Neural cell (in vitro differentiated cells): ENCODE data around the gene EML4. TPM values are rescaled to one million over a fixed set of nuclear protein-coding genes. Genes with fewer than 3 reads are reported as not detected.

Experiments used
- H2AFZ ChIP-seq: fragments of 200-600, 300-800 bp; sonication (generic), shearing (Covaris generic); 2 replicates; pipeline ENCODE4 v1.6.0; 2014; ENCODE audit warnings: low read depth, mild to moderate bottlenecking, antibody characterized with exemption, low read length, moderate library complexity
- H3F3A ChIP-seq: fragments of 200-600 bp; shearing (Covaris generic); 2 replicates; pipeline ENCODE4 v1.6.1; 2016; ENCODE audit warnings: mild to moderate bottlenecking, moderate library complexity, mixed read lengths, antibody characterized with exemption, low read length; ENCODE audit not compliant: insufficient read depth, poor library complexity, severe bottlenecking
- H3K27ac ChIP-seq: fragments of 200-600, 300-800 bp; sonication (generic), shearing (Covaris generic); 2 replicates; pipeline ENCODE4 v1.5.1; 2014; ENCODE audit warnings: mild to moderate bottlenecking, low read length, moderate library complexity
- H3K27me3 ChIP-seq: fragments of 300-800, 200-600 bp; sonication (generic), shearing (Covaris generic); 2 replicates; pipeline ENCODE4 v1.6.0; 2014; ENCODE audit warnings: mild to moderate bottlenecking, low read depth, low read length, moderate library complexity; ENCODE audit not compliant: insufficient read depth
- H3K36me3 ChIP-seq: fragments of 300-800, 200-600 bp; sonication (generic), shearing (Covaris generic); 2 replicates; pipeline ENCODE4 v1.5.1; 2014; ENCODE audit warnings: mild to moderate bottlenecking, antibody characterized with exemption, low read length, moderate library complexity; ENCODE audit not compliant: insufficient read depth
- H3K4me2 ChIP-seq: fragments of 300-800, 200-600 bp; sonication (generic), shearing (Covaris generic); 2 replicates; pipeline ENCODE4 v1.6.0; 2014; ENCODE audit warnings: mild to moderate bottlenecking, low read length
- H3K4me3 ChIP-seq: fragments of 300-800, 200-600 bp; sonication (generic), shearing (Covaris generic); 2 replicates; pipeline ENCODE4 v1.5.1; 2014; ENCODE audit warnings: mild to moderate bottlenecking, low read length, moderate library complexity
- H3K79me2 ChIP-seq: fragments of 200-600 bp; shearing (Covaris generic); replicated peaks from 2 replicates; pipeline ENCODE4 v1.6.0; 2014; ENCODE audit warnings: mild to moderate bottlenecking, low read length, moderate library complexity; ENCODE audit not compliant: insufficient read depth
- H3K9ac ChIP-seq: fragments of 300-800, 200-600 bp; sonication (generic), shearing (Covaris generic); 2 replicates; pipeline ENCODE4 v1.6.1; 2016; ENCODE audit warnings: mild to moderate bottlenecking, low read length, mixed read lengths
- H3K9me2 ChIP-seq: fragments of 200-600 bp; shearing (Covaris generic); 2 replicates; pipeline ENCODE4 v1.6.1; 2016; ENCODE audit warnings: mild to moderate bottlenecking, low read length, mixed read lengths; ENCODE audit not compliant: insufficient read depth
- H3K9me3 ChIP-seq: fragments of 200-600, 300-800 bp; sonication (generic), shearing (Covaris generic); 2 replicates; pipeline ENCODE4 v1.6.1; 2016; ENCODE audit warnings: mild to moderate bottlenecking, mixed run types, low read length, moderate library complexity, mixed read lengths
- H4K20me1 ChIP-seq: fragments of 200-600 bp; shearing (Covaris generic); 2 replicates; pipeline ENCODE4 v1.6.1; 2016; ENCODE audit warnings: mild to moderate bottlenecking, mixed run types; ENCODE audit not compliant: insufficient read depth
- CTCF ChIP-seq: fragments of 450-650 bp; IDR thresholded peaks from 2 replicates; pipeline ENCODE4 v1.5.1; 2014; ENCODE audit warnings: antibody characterized with exemption, mild to moderate bottlenecking, moderate library complexity; ENCODE audit not compliant: poor library complexity, severe bottlenecking
- EP300 ChIP-seq: fragments of 450-650 bp; conservative IDR thresholded peaks from 2 replicates; pipeline ENCODE4 v1.6.1; 2014; ENCODE audit warnings: antibody characterized with exemption, mild to moderate bottlenecking, moderate library complexity; ENCODE audit not compliant: poor library complexity, severe bottlenecking
- EZH2 ChIP-seq: fragments of 200-600, 300-800 bp; shearing (Covaris generic), sonication (generic); IDR thresholded peaks from 2 replicates; pipeline ENCODE4 v1.6.1; 2014; ENCODE audit warnings: antibody characterized with exemption, low read length, borderline replicate concordance, mild to moderate bottlenecking; ENCODE audit not compliant: insufficient read depth, poor library complexity, severe bottlenecking
- MXI1 ChIP-seq: fragments of 450-650 bp; conservative IDR thresholded peaks from 2 replicates; pipeline ENCODE4 v1.6.1; 2014; ENCODE audit warnings: antibody characterized with exemption, mild to moderate bottlenecking; ENCODE audit not compliant: poor library complexity, severe bottlenecking
- POLR2AphosphoS5 ChIP-seq: IDR thresholded peaks from 2 replicates; pipeline ENCODE4 v1.6.1; 2012
- RAD21 ChIP-seq: fragments of 450-650 bp; conservative IDR thresholded peaks from 2 replicates; pipeline ENCODE4 v1.6.1; 2014; ENCODE audit warnings: antibody characterized with exemption, mild to moderate bottlenecking, moderate library complexity
- REST ChIP-seq: IDR thresholded peaks from 2 replicates; pipeline ENCODE4 v1.6.1; 2012; ENCODE audit warnings: borderline replicate concordance
- SMC3 ChIP-seq: fragments of 450-650 bp; conservative IDR thresholded peaks from 2 replicates; pipeline ENCODE4 v1.6.1; 2014; ENCODE audit warnings: antibody characterized with exemption, mild to moderate bottlenecking, moderate library complexity; ENCODE audit not compliant: poor library complexity
- TAF1 ChIP-seq: IDR thresholded peaks from 2 replicates; pipeline ENCODE4 v1.6.1; 2012; ENCODE audit warnings: low read depth
- polyA plus RNA-seq: library from polyadenylated mRNA; depleted of rRNA; stranded (reverse); fragments of >200 nt; gene quantifications from 2 replicates; pipeline ENCODE4 v1.2.3, GENCODE V29; 2014

EML4 gene
- polyA plus RNA-seq, 1 donor from 2014 or later: 33.9 TPM

DNA sequence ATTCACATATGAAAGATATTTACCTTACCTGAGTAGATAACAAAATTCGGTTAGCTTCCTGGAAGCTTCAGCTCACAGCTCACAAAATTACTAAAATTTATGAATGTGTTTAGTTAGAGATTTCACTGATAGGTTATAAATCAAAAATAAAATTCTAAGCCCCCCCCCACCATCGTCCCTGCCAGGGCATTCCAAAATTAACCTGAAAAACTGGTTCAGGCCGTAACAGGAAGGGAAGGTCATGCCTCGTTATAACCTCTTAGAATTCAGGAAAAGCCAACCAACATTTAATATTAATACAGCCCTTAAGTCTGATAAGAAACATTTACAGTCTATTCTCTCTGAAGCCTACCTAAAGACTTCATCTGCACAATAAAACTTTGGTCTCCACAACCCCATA lies 143.0 kb downstream of the EML4 start (continued):
- TF ChIP-seq EZH2 (no peak), SMC3 (no peak), RAD21 (no peak)

GRCh38 chr2:42314892-42315468 lies 145.8 kb downstream of the EML4 start:
- TF ChIP-seq RAD21: no peak
- no peak for TF ChIP-seq REST
- TF ChIP-seq EZH2: no peak
- no peak for TF ChIP-seq EP300
- no peak for TF ChIP-seq POLR2AphosphoS5
- no peak for TF ChIP-seq CTCF
- no peak for TF ChIP-seq TAF1
- no peak for TF ChIP-seq SMC3
- TF ChIP-seq MXI1: no peak
- Histone ChIP-seq H3K79me2 (no peaks in the 10 kb centered on the region), H3K36me3 (no peaks in the 10 kb centered on the region), H3F3A (no peaks in the 10 kb centered on the region), H3K9me3 (no peaks in the 10 kb centered on the region), H3K4me3 (no peak overlapping the region), H3K27ac (no peak overlapping the region), H4K20me1 (no peaks in the 10 kb centered on the region), H3K9me2 (no peaks in the 10 kb centered on the region), H3K27me3 (no peaks in the 10 kb centered on the region), H2AFZ (no peak overlapping the region), H3K9ac (no peak overlapping the region), H3K4me2 (no peak overlapping the region)

GRCh38 chr2:42315844-42316470 lies 146.8 kb downstream of the EML4 start:
- no peaks in the 10 kb centered on the region for H3K36me3 ChIP-seq
- no peak overlapping the region for H3K4me2 ChIP-seq
- H3K9me3 ChIP-seq: no peaks in the 10 kb centered on the region
- no peaks in the 10 kb centered on the region for H4K20me1 ChIP-seq
- H3K27me3 ChIP-seq: no peaks in the 10 kb centered on the region
- H3K27ac ChIP-seq: no peak overlapping the region
- H3K9me2 ChIP-seq: no peaks in the 10 kb centered on the region
- no peaks in the 10 kb centered on the region for H3K79me2 ChIP-seq
- TF ChIP-seq RAD21 (no peak), SMC3 (no peak), REST (no peak), TAF1 (no peak), EZH2 (no peak), POLR2AphosphoS5 (no peak), MXI1 (no peak), EP300 (no peak), CTCF (no peak)
- no peaks in the 10 kb centered on the region for H3F3A ChIP-seq
- H2AFZ ChIP-seq: no peak overlapping the region
- no peak overlapping the region for H3K9ac ChIP-seq
- H3K4me3 ChIP-seq: no peak overlapping the region
